Measurements from ENCODE around the gene CAV2.

Gene CAV2

GRCh38 chr7:116540743-116541142, 41.2 kb downstream of the CAV2 start:
- TF ChIP-seq, protein P1, sequence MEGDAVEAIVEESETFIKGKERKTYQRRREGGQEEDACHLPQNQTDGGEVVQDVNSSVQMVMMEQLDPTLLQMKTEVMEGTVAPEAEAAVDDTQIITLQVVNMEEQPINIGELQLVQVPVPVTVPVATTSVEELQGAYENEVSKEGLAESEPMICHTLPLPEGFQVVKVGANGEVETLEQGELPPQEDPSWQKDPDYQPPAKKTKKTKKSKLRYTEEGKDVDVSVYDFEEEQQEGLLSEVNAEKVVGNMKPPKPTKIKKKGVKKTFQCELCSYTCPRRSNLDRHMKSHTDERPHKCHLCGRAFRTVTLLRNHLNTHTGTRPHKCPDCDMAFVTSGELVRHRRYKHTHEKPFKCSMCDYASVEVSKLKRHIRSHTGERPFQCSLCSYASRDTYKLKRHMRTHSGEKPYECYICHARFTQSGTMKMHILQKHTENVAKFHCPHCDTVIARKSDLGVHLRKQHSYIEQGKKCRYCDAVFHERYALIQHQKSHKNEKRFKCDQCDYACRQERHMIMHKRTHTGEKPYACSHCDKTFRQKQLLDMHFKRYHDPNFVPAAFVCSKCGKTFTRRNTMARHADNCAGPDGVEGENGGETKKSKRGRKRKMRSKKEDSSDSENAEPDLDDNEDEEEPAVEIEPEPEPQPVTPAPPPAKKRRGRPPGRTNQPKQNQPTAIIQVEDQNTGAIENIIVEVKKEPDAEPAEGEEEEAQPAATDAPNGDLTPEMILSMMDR (IDR thresholded peaks at IDR 0.05; ENCODE audit: low read depth, low read length) = no peak
- H3K4me3 ChIP-seq (ENCODE audit: low read depth, low read length) = no peak overlapping the region

DNA sequence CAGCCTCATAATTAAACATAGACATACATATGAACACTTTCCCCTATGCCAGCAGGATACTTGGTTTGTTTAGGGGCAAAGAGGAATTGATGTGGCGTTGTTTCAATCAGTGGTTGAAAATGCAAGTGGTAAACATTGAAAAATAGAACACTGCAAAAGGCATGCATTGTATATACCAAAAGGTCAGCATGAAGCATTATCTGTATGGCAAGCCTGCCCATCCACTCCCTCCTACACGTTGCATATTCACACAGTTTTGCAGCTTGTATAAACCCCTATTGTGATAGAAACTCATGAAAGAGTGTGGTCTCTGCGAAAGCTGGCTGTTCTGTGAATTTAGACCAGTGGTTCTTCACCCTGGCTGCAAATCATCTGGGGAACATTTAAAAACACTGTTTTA, 42.4 kb downstream of the CAV2 start:
- TF ChIP-seq, protein P1 (IDR thresholded peaks at IDR 0.05; ENCODE audit: low read depth, low read length) = no peak
- no peak overlapping the region for H3K4me3 ChIP-seq (ENCODE audit: low read depth, low read length)

GRCh38 chr7:116542618-116543017, 43.1 kb downstream of the CAV2 start:
- TF ChIP-seq, protein P1 (IDR thresholded peaks at IDR 0.05; ENCODE audit: low read depth, low read length) = no peak
- no peak overlapping the region for H3K4me3 ChIP-seq (ENCODE audit: low read depth, low read length)

- H3K4me3 ChIP-seq (ENCODE audit: low read depth, low read length) = no peak overlapping the region
- TF ChIP-seq, protein P1 (IDR thresholded peaks at IDR 0.05; ENCODE audit: low read depth, low read length) = no peak
These were observed 44.1 kb downstream of the CAV2 start for GRCh38 chr7:116543664-116544063.

- H3K4me3 ChIP-seq (ENCODE audit: low read depth, low read length) = no peak overlapping the region
- TF ChIP-seq, protein P1 (IDR thresholded peaks at IDR 0.05; ENCODE audit: low read depth, low read length) = no peak
These were observed 44.9 kb downstream of the CAV2 start for GRCh38 chr7:116544487-116544886.

GRCh38 chr7:116545411-116545993, 46.0 kb downstream of the CAV2 start:
- H3K4me3 ChIP-seq (ENCODE audit: low read depth, low read length) = no peak overlapping the region
- TF ChIP-seq, protein P1 (IDR thresholded peaks at IDR 0.05; ENCODE audit: low read depth, low read length) = no peak

DNA sequence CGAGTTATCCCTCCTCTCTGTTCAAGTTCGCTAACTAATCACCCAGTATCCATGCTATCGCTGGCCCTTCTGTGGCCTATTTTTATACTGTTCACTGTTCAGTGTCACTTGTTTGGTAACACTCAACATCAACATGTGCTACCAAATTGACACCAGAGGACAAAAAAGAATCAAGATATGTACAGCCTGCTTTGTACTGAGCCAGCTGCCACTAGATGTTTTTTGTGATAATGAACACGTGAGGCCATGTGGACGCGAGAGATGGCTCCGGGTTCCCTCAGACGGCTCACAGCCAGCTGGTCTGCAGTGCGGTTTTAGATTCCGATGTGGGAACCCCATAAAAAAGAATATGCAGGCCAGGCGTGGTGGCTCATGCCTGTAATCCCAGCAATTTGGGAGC, 46.5 kb downstream of the CAV2 start:
- TF ChIP-seq, protein P1 (IDR thresholded peaks at IDR 0.05; ENCODE audit: low read depth, low read length) = no peak

More for the DNA sequence above, 46.5 kb downstream of the CAV2 start:
- H3K4me3 ChIP-seq (ENCODE audit: low read depth, low read length) = no peak overlapping the region

All from WI38 (cell line).